Measurements from ENCODE around the gene PITX2. TPM values are rescaled to one million over a fixed set of nuclear protein-coding genes. Genes with fewer than 3 reads are reported as not detected.

The PITX2 gene
- total and polyA plus RNA-seq, 2 of the 13 experiments (the other 11 are each of a cell fraction or from before 2014, with no cell fraction given): not detected

DNA sequence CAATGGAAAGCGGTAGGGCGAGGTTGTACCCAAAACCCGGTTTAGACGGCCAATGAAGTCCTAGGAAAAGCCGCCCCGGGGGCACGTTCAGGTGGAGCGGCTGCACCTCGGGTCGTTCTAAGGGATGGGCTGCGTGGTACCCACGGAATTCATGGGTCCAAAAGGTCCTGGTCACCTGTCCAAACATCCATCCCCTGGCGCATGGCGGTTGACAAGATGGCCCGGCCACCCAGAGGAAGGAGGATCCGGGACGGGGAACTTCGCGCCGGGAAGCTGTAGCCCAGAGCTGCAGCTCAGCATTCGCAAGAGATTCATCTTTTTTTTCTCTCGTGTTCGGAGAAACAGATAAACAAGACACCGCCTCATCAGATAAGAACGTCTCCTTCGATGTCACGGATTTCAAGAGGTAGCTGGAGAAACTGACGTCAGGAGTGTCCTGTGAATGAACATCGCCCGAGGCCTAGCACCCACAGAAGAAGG is 10.9 kb downstream of the PITX2 start:
- 0 out of 2 replicates have a peak, but pooled peaks cover 12% of the 10 kb centered on the region for H3K4me1 ChIP-seq (ENCODE audit: insufficient read depth, low read length)
- BruUV-seq (replicated peaks): no TSS peak
- ATAC-seq (no peak), FAIRE-seq (no peak), DNase-seq (ENCODE audit: low spot score) (no peak)
- in situ Hi-C loops (cut with HindIII; ENCODE audit: extremely low pct_ligation_motif_present, low pct_unique_long_range_greater_than_20kb) (no loop called here), intact Hi-C loops (cut with micrococcal nuclease; ENCODE audit: unreplicated experiment) (no loop called here)
- H4K20me1 ChIP-seq (ENCODE audit: insufficient read depth, low read length): no peaks in the 10 kb centered on the region
- H3K9ac ChIP-seq (ENCODE audit: insufficient read depth, low read depth, low read length): no peak overlapping the region
- H3K27ac ChIP-seq (ENCODE audit: extremely low read length, insufficient read depth, low read length): no peak overlapping the region
- no peak overlapping the region for H3K4me3 ChIP-seq (replicated peaks in 1 of 3; ENCODE audit: insufficient read depth in 1 of 3, low read depth in 2 of 3, low read length in 3 of 3)
- no peaks in the 10 kb centered on the region for H3K79me2 ChIP-seq (ENCODE audit: insufficient read depth, low read length)
- CTCF ChIA-PET (ENCODE audit: low intra/inter-chr PET ratio, low total read pairs): no interaction called here
- no peak overlapping the region for H2AFZ ChIP-seq (ENCODE audit: low read length)
- TF ChIP-seq, protein P1, sequence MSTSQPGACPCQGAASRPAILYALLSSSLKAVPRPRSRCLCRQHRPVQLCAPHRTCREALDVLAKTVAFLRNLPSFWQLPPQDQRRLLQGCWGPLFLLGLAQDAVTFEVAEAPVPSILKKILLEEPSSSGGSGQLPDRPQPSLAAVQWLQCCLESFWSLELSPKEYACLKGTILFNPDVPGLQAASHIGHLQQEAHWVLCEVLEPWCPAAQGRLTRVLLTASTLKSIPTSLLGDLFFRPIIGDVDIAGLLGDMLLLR (CRISPR knock-in tag; IDR thresholded peaks at IDR 0.05): no peak
- no peak for TF ChIP-seq ZNF589 (CRISPR knock-in tag; conservative IDR thresholded peaks at IDR 0.05)
- no peaks in the 10 kb centered on the region for H3K36me3 ChIP-seq (replicated peaks in 1 of 2; ENCODE audit: control insufficient read depth in 1 of 2, insufficient read depth in 2 of 2, low read length in 2 of 2)
- peaks cover 3 to 53% of the 10 kb centered on the region in 2 experiments; a peak in 4 of 5 replicates for H3K27me3 ChIP-seq (ENCODE audit: control insufficient read depth in 1 of 2, insufficient read depth in 2 of 2, low read length in 2 of 2)
- WGBS (ENCODE audit: low lambda C conversion rate): 63% methylated on average over 28 of the region's 30 CpGs
- no peak overlapping the region for H3K4me2 ChIP-seq (ENCODE audit: low read depth, low read length)
- H3K9me3 ChIP-seq (ENCODE audit: low read length): no peaks in the 10 kb centered on the region
- POLR2A ChIA-PET: no interaction called here

DNA sequence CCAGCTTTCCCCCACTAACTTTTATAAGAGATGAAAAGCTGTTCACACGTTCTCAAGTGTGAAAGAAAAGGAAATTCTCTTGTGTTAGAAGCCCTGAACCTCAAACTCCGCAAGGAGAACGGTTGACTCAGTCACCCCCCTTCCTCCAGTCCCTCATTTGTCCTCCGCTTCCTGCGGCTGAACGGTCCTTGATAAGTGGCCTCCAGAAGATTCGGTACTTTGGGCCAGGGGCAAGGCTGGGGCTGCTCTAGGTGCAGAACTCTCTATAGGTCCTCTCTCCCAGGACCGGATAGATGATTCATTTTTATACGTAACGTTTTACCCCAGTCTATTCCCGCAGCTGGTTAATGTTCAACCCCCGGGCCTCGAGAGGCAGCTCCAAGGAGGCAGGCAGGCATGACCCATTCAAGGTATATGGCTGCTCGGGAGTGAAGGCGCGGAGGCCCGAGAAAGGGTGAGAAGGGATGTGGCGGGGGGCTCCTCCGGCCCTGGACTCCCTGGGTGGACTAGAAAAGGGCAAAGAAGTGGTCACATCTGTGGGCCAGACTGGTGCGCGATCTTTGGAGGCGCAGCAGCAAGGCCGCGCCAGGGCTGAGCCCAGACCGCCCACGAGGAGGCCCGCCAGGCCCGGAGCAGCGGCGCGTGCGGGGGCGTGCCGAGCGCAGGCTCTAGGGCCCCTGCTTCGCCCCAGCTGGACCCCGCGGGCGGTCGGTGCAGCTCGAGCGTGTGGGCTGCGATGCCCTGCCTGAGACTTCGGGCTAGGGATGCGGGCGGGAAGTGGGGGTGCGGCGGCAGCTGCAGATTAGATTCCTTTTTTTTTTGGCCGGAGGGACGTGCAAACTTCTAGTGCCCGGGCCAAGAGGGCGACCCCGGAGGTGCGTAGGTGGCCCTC is 11.7 kb downstream of the PITX2 start:
- Histone ChIP-seq H3K4me2 (ENCODE audit: low read depth, low read length) (no peak overlapping the region), H4K20me1 (ENCODE audit: insufficient read depth, low read length) (no peaks in the 10 kb centered on the region), H2AFZ (ENCODE audit: low read length) (no peak overlapping the region), H3K9ac (ENCODE audit: insufficient read depth, low read depth, low read length) (no peak overlapping the region), H3K27me3 (ENCODE audit: control insufficient read depth in 1 of 2, insufficient read depth in 2 of 2, low read length in 2 of 2) (peaks cover 3 to 45% of the 10 kb centered on the region in 2 experiments; a peak in 4 of 5 replicates), H3K36me3 (replicated peaks in 1 of 2; ENCODE audit: control insufficient read depth in 1 of 2, insufficient read depth in 2 of 2, low read length in 2 of 2) (no peaks in the 10 kb centered on the region), H3K4me3 (replicated peaks in 1 of 3; ENCODE audit: insufficient read depth in 1 of 3, low read depth in 2 of 3, low read length in 3 of 3) (no peak overlapping the region), H3K79me2 (ENCODE audit: insufficient read depth, low read length) (no peaks in the 10 kb centered on the region), H3K27ac (ENCODE audit: extremely low read length, insufficient read depth, low read length) (no peak overlapping the region), H3K4me1 (ENCODE audit: insufficient read depth, low read length) (0 out of 2 replicates have a peak, but pooled peaks cover 7% of the 10 kb centered on the region), H3K9me3 (ENCODE audit: low read length) (no peaks in the 10 kb centered on the region)
- CTCF ChIA-PET (ENCODE audit: low intra/inter-chr PET ratio, low total read pairs): no interaction called here
- in situ Hi-C loops (cut with HindIII; ENCODE audit: extremely low pct_ligation_motif_present, low pct_unique_long_range_greater_than_20kb): no loop called here
- DNase-seq (ENCODE audit: low spot score) (no peak), ATAC-seq (peak; percentile 42), FAIRE-seq (no peak)
- no TSS peak for BruUV-seq (replicated peaks)
- 55% methylated on average over 47 of the region's 54 CpGs for WGBS (ENCODE audit: low lambda C conversion rate)
- POLR2A ChIA-PET: no interaction called here
- intact Hi-C loops (cut with micrococcal nuclease; ENCODE audit: unreplicated experiment): no loop called here
- TF ChIP-seq, protein P2, sequence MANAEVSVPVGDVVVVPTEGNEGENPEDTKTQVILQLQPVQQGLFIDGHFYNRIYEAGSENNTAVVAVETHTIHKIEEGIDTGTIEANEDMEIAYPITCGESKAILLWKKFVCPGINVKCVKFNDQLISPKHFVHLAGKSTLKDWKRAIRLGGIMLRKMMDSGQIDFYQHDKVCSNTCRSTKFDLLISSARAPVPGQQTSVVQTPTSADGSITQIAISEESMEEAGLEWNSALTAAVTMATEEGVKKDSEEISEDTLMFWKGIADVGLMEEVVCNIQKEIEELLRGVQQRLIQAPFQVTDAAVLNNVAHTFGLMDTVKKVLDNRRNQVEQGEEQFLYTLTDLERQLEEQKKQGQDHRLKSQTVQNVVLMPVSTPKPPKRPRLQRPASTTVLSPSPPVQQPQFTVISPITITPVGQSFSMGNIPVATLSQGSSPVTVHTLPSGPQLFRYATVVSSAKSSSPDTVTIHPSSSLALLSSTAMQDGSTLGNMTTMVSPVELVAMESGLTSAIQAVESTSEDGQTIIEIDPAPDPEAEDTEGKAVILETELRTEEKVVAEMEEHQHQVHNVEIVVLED (CRISPR knock-in tag; IDR thresholded peaks at IDR 0.05; ENCODE audit: borderline replicate concordance): no peak
- TF ChIP-seq BORCS8-MEF2B (CRISPR knock-in tag; IDR thresholded peaks at IDR 0.05) (no peak), RFXAP (CRISPR knock-in tag; IDR thresholded peaks at IDR 0.05; ENCODE audit: borderline replicate concordance) (no peak)
- TF ChIP-seq, protein P3, sequence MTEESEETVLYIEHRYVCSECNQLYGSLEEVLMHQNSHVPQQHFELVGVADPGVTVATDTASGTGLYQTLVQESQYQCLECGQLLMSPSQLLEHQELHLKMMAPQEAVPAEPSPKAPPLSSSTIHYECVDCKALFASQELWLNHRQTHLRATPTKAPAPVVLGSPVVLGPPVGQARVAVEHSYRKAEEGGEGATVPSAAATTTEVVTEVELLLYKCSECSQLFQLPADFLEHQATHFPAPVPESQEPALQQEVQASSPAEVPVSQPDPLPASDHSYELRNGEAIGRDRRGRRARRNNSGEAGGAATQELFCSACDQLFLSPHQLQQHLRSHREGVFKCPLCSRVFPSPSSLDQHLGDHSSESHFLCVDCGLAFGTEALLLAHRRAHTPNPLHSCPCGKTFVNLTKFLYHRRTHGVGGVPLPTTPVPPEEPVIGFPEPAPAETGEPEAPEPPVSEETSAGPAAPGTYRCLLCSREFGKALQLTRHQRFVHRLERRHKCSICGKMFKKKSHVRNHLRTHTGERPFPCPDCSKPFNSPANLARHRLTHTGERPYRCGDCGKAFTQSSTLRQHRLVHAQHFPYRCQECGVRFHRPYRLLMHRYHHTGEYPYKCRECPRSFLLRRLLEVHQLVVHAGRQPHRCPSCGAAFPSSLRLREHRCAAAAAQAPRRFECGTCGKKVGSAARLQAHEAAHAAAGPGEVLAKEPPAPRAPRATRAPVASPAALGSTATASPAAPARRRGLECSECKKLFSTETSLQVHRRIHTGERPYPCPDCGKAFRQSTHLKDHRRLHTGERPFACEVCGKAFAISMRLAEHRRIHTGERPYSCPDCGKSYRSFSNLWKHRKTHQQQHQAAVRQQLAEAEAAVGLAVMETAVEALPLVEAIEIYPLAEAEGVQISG (CRISPR knock-in tag; IDR thresholded peaks at IDR 0.05): no peak
- TF ChIP-seq, protein P4, sequence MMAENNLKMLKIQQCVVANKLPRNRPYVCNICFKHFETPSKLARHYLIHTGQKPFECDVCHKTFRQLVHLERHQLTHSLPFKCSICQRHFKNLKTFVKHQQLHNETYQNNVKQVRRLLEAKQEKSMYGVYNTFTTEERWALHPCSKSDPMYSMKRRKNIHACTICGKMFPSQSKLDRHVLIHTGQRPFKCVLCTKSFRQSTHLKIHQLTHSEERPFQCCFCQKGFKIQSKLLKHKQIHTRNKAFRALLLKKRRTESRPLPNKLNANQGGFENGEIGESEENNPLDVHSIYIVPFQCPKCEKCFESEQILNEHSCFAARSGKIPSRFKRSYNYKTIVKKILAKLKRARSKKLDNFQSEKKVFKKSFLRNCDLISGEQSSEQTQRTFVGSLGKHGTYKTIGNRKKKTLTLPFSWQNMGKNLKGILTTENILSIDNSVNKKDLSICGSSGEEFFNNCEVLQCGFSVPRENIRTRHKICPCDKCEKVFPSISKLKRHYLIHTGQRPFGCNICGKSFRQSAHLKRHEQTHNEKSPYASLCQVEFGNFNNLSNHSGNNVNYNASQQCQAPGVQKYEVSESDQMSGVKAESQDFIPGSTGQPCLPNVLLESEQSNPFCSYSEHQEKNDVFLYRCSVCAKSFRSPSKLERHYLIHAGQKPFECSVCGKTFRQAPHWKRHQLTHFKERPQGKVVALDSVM (CRISPR knock-in tag; IDR thresholded peaks at IDR 0.05): no peak
